NCI-H2196 (cell line): ENCODE results near the gene PDE6H.

Source experiments
- DNase-seq: peaks from one replicate; lab custom pipeline; 2025; ENCODE audit not compliant: unreplicated experiment; lab: John Stamatoyannopoulos, UW

PDE6H gene

DNA sequence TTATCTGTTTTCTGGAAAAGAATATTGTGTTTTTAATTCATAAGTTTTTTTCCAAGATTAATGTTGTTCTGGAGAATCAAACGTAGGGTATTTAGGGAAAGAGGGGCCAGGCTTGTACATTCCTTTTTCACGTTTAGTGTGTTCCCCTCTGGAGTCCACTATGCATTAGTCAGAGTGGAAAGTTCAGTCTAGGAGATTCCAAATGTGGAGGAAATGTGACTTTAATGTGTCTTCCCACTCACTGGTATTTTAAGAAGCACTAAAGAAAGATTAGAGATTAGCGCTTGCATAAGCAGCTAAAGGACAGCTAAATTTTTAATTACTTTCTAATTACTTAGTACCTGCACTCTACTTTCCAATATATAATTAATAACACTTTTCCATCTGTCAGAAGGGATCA lies 4.4 kb upstream of the PDE6H start:
- no peak for DNase-seq

DNA sequence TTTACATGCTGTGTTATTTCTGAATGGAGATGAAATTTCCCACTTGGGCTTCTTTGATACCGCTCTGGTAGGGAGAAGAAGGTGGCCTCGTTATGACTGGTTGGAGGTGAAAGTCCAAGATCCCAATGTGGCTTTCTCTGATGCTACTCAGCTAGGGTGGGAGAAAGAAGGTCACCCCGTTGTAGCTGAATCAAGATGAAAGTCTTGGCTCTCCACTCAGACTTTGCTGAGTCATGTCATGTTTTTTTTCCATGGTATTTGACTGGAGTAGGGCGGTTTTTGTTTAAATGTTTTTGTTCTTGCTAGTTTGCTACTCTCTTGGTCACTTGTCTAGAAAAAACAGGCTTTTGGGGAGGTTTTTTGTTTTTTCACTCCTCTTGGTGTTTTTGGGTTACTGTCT lies 2.4 kb upstream of the PDE6H start:
- DNase-seq: no peak

DNA sequence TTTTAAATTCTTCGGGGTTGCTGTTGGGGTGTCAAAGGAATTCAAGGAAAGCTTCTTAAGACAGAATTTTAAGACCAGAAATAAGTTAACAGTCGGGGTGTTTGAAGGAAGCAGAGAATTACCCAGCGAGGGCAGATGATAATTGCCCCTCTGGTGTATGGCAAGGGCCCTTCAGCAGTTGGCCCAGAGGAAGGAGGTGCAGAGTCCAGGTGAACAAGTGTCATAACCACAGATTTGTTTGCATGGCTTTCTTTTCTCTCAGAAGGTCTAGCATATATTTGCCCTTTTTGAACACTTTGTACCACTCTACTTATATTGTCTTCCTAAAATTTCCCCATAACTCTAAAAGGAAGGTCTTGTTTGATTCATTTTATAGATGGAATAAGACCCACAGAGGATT lies 1.8 kb downstream of the PDE6H start:
- no peak for DNase-seq

DNA sequence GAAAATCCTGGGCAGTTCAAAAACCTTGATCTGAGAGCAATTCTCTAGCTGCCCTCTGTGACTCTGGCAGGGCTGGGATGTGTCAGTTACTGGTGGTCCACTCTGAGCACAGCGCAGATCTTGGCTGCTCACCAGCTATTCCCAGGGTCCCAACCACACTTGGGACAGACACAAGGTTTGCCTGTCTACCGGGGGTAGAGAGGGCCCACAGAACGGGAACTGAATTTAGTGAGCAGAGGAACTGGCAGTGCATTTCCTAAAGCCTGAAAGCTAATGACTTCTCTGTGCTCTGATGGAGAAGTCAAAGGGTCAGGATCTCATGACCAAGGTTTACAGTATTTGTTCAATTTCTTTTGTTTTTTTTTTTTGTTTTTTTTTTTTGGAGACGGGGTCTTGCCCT lies 2.6 kb downstream of the PDE6H start:
- DNase-seq: no peak

DNA sequence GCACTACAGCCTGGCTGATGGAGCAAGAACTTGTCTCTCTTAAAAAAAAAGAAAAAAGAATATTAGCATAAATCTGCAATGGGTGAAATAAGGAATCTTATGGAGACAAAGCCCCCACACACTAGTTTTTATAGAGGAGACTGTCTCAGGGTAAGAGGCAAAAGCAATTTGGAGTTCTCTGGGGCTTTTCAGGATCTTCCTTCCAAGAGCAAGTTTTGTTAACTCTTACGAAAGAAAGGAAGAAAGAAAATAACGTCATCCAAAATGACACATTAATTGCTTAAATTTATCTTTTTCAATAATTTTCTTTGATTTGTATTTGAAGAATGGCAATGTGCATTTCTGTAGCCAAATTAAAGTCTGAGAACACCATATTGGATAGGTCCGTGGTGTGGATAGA lies 3.8 kb downstream of the PDE6H start:
- DNase-seq: no peak

DNA sequence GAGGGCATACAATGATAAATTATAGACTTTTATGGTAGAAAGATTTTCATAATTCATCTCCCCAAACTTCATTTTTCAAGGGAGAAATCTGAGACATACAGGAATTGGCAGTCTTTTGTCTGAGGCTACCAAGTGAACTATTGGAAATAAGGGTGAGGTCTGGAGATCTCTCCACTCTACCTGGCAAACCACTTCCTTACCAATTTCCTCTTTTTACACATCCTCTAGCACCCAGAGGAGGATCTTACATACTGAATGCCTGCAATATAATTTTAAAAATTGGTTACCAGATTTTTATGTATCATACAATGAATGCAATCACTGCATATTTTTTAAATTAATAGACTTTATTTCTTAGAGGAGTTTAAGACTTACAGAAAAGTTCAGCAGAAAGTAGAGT lies 6.6 kb downstream of the PDE6H start:
- DNase-seq: no peak

DNA sequence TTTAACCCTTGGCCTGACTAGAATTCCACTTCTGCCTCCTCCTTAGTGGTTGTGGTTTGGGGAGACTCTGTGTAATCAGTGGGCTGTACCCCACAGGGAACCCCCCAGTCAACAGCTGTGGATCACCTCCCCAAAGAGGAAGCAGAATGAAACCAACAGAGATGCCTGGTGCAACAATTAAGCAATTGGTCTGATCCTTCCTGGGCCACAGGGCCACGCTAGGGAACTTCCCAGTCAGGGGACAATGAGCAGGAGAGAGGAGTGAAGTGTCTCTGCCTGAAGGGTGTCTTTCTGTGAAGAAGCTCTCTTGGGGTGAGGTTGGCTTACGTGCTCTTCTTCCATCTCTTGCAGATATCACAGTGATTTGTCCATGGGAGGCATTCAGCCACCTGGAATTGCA lies 8.2 kb downstream of the PDE6H start:
- DNase-seq: no peak

DNA sequence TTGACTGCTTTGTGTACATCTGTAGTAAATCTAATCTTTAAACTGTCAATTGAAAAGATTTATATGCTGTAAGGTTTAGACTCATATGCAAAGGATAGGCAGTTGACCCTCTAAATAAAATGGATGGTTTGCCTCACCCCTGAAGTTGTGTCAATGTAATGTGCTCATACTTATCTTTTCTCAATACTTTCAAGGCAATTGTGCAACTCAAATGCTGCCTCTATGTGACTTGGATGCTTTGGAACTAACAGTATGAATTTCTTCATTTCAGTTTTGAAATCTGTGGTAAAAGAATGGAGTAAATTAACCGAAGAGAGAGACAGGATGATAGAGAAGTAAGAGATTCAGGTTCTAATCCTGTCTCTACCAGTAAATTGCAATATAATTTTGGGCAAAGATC lies 9.7 kb downstream of the PDE6H start:
- DNase-seq: no peak

DNA sequence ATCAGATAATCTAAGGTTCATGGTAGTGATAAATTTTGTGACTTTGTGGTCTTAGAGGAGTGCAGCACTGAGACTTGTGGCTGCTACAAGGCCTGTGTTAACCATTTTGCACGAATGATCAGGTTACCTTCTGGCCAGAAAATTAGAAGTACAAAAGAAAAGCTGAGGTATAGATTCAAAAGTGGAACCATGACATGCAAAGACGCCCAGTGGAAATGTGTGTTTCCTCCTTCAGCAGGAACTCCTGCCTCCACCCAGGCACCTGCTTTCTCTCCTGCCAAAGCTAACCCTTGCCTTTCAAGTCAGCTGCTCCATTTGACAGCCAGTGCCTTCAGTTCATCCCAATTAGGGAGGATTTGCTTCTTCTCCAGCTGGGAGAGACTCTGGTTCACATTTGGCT lies 10.1 kb downstream of the PDE6H start:
- DNase-seq: no peak

DNA sequence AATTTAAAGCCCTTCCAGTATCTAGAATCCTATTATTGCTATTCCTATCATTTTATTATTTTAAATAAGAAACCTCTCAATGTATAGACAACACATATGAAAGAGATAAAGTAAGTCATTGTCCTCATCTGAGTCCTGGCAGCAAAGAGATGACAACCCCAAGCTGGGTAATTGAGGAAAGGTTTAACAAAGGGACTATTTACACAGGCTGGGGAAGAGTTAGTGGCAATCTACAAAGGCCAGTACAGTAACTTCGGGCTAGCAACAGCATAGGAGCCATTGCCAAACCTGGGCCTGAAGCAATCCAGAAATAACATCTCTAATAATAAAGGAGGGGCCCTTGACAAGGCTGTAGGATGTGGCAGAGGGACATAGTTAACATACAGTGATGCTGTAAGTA lies 11.2 kb downstream of the PDE6H start:
- no peak for DNase-seq

DNA sequence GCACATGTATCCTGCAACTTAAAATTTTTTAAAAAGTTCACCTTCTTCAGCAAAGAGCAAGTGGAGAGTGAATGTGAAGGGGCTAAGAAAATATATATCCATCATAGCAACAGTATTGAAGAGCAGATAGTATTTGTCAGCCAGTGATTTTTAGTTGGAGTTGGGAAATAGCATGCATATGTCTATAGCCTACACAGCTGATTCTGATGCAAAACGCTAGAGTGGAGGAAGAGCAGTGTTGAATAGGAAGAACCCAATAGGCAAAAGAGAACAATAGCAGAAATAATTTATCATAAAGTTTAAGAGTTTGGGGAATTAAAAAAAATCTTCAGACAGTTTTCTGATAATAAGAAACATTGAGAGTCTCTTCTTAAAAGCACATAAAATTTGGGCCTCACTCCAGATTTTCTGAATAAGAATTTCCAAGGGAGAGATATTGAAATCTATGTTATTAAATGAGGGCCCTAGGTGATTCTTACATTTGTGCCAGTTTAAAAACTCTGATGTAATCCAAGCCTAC lies 12.0 kb downstream of the PDE6H start:
- no peak for DNase-seq

DNA sequence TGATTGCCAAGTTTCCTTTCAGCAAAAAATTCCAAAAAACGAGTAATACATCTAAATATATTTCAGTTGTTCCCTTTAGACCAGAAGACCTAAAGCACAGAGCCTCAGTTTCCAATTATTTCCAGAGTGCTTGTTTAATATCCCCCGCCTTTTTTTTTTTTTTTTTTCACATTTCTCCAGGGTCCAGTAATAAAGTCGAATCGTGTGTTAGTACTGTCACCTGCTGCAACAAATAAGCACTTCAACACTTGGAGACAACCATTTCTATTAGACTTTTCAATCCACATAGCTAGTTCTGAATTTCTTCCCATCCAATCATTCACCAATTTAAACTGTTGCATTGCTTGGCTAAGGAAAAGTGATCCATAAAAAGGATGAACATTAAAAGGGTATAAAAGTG lies 13.6 kb downstream of the PDE6H start:
- no peak for DNase-seq

DNA sequence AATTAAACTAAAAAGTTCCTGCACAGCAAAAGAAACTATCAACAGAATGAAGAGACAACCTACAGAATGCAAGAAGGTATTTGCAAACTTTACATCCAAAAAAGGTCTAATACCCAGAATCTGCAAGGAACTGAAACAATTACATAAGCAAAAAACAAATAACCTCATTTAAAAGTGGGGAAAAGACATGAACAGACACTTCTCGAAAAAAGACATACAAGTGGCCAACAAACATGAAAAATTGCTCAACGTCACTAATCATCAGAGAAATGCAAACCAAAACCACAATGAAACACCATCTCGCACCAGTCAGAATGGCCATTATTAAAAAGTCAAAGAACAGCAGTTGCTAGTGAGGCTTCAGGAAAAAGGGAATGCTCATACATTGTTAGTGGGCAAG lies 15.2 kb downstream of the PDE6H start:
- no peak for DNase-seq

DNA sequence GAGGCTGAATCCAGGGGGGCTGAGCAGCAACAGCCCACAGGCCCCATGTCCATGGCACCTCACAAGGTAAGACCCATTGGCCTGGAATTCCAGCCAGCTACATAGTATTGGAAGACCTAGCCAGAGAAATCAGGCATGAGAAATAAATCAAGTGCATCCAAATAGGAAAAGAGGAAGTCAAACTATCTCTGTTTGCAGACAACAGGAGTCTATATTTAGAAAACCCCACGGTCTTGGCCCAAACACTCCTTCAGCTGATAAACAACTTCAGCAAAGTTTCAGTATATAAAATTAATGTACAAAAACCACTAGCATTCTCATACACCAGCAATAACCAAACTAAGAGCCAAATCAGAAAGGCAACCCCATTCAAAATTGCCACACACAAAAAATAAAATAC lies 16.9 kb downstream of the PDE6H start:
- DNase-seq: no peak

DNA sequence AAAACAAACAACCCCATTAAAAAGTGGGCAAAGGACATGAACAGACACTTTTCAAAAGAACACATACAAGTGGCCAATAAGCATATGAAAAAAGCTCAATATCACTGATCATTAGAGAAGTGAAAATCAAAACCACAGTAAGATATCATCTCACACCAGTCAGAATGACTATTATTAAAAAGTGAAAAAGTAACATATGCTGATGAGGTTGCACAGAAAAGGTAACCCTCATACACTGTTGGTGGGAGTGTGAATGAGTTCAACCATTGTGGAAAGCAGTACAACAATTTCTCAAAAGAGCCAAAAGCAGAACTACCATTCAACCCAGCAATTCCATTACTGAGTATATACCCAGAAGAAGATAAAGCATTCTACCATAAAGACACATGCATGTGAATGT lies 18.2 kb downstream of the PDE6H start:
- DNase-seq: no peak

DNA sequence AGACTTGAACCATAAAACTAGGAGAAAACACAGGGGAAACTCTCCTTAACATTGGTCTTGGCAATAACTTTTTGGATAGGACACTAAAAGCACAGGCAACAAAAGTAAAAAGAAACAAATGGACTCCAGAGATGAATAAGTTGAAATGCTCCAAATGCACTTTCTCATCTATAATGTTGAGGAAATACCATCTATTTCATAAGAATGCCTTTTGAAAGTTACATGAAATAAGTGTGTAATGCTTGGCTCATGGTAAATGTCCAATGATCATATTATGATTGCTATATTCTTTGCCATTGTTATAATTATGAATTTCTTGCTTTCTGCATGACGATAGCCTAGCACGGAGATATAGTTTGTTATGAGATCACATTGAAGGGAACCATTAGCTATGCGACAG lies 19.8 kb downstream of the PDE6H start:
- DNase-seq: no peak

DNA sequence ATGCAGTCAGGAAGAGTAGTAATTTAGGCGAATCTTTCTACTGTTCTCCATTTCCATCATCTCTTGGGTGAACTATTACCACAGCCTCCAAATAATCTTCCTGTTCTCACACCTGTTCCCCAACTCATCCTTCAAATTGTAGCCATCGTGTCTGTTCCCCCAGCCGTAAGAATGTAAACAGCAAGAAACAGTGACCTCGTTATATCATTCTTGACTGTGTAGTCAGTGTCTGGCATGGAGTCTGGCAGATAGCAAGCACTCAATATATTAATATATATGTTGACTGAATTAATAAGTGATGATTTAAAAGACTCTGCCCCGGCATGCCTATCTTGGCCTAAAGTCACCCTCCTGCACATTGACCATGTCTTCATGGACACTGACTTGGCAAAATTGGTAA lies 20.3 kb downstream of the PDE6H start:
- DNase-seq: no peak

DNA sequence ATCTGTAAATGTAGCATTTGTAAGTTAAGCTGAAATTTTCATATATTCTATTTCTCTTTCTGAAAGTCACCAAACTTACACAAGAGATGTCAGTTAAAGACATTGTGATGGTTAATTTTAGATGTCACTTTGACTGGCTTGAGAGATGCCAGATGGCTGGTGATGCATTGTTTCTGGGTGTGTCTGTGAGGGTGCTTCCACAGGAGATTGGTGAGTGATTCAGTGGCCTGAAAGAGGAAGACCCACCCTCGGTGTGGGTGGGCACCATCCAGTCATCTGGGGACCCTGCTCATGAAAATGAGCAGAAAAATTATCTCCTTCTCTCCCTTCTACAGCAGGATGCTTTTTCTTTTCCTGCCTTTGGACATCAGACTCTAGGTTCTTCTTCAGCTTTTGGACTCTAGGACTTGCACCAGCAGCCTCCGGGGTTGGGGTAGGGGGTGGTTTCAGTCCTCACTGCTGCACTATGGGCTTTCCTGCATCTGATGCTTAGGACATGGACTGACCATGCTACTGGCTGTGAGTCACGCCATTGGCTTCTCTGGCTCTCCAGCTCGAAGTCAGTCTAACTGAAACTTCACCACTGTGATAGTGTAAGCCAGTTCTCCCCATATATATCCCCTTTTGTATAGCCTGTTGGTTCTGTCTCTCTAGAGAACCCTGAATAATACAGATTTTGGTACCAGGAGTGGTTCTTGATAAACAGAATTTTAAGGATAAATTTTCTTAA lies 20.9 kb downstream of the PDE6H start:
- no peak for DNase-seq

DNA sequence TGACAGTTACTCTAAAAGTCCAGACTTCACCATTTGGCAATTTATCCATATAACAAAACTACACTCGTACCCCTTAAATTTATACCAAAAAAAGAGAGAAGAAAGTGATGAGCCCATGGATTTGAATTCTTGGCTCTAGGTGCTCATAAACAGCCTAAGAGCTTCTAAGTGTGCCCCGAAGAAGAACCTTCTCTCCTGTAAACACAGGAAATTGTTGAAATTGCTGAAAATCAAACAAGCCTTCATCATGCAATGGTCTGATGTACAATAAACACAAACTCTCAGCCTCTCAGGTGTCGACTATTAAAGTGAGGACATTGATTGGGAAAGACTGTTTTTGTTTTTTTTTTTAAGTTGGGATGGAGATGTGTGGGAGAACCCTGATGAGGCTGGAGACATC lies 21.8 kb downstream of the PDE6H start:
- no peak for DNase-seq

DNA sequence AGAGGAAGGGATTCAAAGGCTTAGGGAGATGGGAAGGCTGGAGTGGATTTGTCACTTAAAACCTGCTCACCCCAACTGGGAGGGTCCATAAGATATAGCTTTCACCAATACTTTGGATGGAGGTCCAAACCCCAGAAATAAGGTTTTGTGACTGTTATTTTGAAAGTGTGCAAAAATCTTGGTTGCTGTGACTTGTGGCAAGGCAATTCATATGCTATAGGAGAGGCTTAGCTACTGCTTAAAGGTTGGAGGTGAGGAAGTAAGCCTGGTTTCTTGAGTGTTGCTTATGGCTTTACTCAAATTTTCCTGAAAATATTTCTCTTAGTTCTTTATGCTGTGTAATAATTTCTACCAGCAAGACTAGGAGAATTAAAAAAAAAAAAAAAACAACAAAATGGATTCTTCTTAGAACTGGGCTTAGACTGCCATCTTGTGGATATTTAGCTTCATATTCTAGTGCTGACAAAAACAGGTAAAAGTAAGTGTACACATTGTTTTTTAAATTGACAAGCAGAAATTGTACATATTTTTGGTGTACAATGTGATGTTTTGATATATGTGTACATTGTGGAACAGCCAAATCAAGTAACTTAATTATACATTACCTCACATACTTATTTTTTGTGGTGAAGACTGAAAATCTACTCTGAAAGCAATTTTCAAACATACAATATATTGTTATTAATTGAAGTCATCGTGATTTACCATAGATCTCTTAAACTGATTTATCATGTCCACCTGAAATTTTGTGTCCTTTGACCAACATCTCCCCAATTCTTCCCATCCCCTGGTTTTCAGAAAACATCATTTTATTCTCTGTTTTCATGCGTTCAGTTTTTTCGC lies 23.0 kb downstream of the PDE6H start:
- no peak for DNase-seq

DNA sequence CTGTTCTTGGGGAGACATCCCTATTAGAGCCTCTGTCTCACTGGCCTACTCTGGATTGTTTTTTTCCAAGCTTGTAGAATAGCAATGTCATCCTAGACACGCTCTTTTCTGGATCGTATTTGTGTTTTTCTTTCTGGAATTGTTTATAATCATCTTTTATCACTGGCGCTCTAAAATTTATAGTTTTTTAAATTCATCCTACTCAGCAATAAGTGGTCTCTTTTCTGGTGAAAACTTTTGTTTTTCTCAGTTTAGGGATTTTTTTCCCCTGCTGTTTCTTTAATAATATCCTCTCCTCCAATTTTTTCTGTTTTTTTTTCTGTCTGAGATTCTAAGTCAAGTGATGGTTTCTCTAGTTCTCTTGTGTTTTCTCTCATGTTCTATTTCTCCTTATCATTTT lies 25.2 kb downstream of the PDE6H start:
- no peak for DNase-seq

DNA sequence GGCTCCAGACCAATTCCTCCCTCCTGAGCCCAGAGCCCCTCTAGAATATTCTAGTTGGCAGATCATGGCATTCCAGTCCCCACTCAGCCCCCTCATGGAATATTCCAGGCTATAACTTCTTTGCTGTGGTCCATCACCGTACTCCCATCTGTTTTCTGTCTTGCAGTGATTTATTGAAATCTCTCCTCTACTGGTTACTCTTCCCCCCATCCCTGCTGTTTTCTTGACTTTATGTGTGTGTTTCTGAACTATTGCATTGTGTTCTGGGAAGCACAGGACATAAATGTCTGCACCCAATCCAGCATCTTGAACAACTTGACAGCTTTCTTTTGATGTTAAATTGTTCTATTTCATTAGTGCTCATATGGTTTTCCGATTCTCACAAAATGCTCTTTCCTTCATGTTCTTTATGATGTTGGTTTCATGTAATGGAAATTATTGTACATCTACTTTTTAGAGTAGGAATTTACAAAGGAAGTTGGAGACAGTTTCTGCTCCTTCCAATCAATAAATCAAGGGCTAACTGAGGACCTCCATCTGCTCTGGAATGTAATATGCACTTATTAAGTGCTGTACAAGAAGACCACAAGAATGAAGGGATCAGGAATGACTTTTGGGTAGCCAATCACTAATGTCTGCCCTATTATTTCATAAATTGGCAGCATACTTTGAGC lies 26.3 kb downstream of the PDE6H start:
- no peak for DNase-seq
